Measurements from ENCODE around the gene NOXA1. TPM values are rescaled to one million over a fixed set of nuclear protein-coding genes. Genes with fewer than 3 reads are reported as not detected.
A peak's percentile ranks its signal among the peaks of the same experiment; 100 is the strongest.

The NOXA1 gene
- total RNA-seq, 1 experiment from 2014 or later: 8.2 TPM

DNA sequence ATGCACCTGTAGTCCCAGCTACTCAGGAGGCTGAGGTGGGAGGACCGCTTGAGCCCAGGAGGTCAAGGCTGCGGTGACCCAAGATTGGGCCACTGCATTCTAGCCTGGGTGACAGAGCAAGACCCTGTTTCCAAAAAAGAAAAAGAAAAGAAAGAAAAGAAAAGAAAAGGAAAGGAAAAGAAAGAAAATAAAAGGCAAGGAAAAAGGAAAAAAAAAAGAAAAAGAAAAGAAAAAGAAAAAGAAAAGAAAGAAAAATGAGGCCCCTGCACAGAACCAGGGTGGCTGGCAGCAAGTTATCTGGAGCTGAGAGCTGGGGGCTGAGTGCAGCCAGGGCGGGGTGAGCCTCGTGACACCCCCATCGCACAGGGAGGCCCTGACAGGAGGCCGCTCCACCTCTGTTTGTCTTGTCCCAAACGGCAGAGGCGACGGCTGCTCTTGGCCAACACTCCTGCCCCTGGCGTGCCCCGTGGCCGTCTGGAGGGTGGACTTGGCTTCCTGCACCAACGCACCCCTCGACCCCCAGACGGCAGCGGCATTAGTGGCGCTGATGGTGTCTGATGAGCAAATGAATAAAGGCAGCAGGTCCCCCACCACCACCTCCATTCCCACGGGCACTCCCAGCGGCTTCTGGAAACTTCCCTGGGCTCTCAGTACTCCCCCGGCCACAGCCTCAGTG is 17.0 kb upstream of the NOXA1 start:
- Mint-ChIP-seq H3K9me3 (ENCODE audit: unreplicated experiment) (no peaks in the 10 kb centered on the region), H3K27me3 (ENCODE audit: insufficient read depth, unreplicated experiment) (no peaks in the 10 kb centered on the region), H3K36me3 (ENCODE audit: insufficient read depth, unreplicated experiment) (peaks cover 18% of the 10 kb centered on the region), H3K27ac (ENCODE audit: low read depth, unreplicated experiment) (no peak overlapping the region), H3K4me1 (ENCODE audit: insufficient read depth, unreplicated experiment) (no peaks in the 10 kb centered on the region), H3K4me3 (ENCODE audit: unreplicated experiment) (peak overlapping the region; percentile 31)
- TF ChIP-seq, protein P1, sequence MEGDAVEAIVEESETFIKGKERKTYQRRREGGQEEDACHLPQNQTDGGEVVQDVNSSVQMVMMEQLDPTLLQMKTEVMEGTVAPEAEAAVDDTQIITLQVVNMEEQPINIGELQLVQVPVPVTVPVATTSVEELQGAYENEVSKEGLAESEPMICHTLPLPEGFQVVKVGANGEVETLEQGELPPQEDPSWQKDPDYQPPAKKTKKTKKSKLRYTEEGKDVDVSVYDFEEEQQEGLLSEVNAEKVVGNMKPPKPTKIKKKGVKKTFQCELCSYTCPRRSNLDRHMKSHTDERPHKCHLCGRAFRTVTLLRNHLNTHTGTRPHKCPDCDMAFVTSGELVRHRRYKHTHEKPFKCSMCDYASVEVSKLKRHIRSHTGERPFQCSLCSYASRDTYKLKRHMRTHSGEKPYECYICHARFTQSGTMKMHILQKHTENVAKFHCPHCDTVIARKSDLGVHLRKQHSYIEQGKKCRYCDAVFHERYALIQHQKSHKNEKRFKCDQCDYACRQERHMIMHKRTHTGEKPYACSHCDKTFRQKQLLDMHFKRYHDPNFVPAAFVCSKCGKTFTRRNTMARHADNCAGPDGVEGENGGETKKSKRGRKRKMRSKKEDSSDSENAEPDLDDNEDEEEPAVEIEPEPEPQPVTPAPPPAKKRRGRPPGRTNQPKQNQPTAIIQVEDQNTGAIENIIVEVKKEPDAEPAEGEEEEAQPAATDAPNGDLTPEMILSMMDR (IDR thresholded peaks at IDR 0.05; ENCODE audit: unreplicated experiment): no peak
- ChIA-PET POLR2A (no interaction called here), CTCF (interaction anchor here (1.1 kb wide), 1 partner anchor 18 kb away, joined by 4 read pairs; no protein-coding TSS in a partner anchor)
- BruUV-seq (replicated peaks): no TSS peak
- DNase-seq (ENCODE audit: unreplicated experiment): no peak
- intact Hi-C loops (cut with micrococcal nuclease): no loop called here

DNA sequence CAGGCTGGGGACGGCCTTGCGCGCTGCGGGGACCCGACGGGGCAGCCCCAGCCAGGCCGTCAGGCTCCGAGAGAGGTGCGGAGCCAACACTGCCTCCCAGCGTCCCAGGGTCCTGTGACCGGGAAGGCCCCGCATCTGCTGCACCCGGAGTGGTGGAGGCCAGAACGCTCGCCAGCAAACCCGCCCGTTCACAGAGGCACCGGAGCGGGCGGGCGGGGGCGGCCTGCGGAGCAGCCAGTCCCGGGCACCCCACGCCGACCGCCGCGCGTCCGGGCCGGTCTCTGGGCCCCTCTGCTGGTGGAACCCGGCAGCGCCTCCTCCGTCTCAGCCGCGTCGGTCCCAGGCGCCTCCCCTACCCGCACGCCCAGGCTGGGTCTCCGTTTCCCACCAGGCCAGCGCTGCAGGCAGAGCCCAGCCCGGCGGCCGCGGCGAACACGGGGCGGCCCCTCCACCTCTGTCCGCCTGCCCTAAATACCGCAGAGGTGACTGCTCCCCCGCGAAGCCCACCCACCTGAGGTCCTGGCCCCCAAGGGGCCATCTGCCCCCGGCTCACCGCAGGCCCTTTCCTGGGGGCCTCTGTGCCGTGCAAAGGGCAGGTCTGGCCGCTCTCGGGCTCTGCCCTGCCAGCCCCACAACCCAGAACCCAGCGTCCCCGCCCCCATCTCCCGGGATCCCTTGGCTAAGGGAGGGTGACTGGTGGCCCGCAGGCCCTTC is 16.2 kb upstream of the NOXA1 start:
- Mint-ChIP-seq H3K4me3 (ENCODE audit: unreplicated experiment) (no peak overlapping the region), H3K27me3 (ENCODE audit: insufficient read depth, unreplicated experiment) (no peaks in the 10 kb centered on the region), H3K27ac (ENCODE audit: low read depth, unreplicated experiment) (no peak overlapping the region), H3K9me3 (ENCODE audit: unreplicated experiment) (no peaks in the 10 kb centered on the region), H3K36me3 (ENCODE audit: insufficient read depth, unreplicated experiment) (peaks cover 18% of the 10 kb centered on the region), H3K4me1 (ENCODE audit: insufficient read depth, unreplicated experiment) (no peaks in the 10 kb centered on the region)
- TF ChIP-seq, protein P1 (IDR thresholded peaks at IDR 0.05; ENCODE audit: unreplicated experiment): peak; percentile 69
- BruUV-seq (replicated peaks): no TSS peak
- intact Hi-C loops (cut with micrococcal nuclease): no loop called here
- ChIA-PET POLR2A (no interaction called here), CTCF (no interaction called here)
- peak; percentile 53 for DNase-seq (ENCODE audit: unreplicated experiment)

- H3K27me3 Mint-ChIP-seq (ENCODE audit: insufficient read depth, unreplicated experiment): no peaks in the 10 kb centered on the region
- H3K36me3 Mint-ChIP-seq (ENCODE audit: insufficient read depth, unreplicated experiment): peaks cover 14% of the 10 kb centered on the region
- ChIA-PET CTCF (no interaction called here), POLR2A (interaction anchor here (0.7 kb wide), 1 partner anchor 143 kb away, joined by 3 read pairs; the partner anchor contains the start of gene PNPLA7)
- intact Hi-C loops (cut with micrococcal nuclease): no loop called here
- H3K27ac Mint-ChIP-seq (ENCODE audit: low read depth, unreplicated experiment): no peak overlapping the region
- TF ChIP-seq, protein P1 (IDR thresholded peaks at IDR 0.05; ENCODE audit: unreplicated experiment): no peak
- no peak for DNase-seq (ENCODE audit: unreplicated experiment)
- H3K9me3 Mint-ChIP-seq (ENCODE audit: unreplicated experiment): no peaks in the 10 kb centered on the region
- no TSS peak for BruUV-seq (replicated peaks)
- H3K4me3 Mint-ChIP-seq (ENCODE audit: unreplicated experiment): peak overlapping the region; percentile 25
- H3K4me1 Mint-ChIP-seq (ENCODE audit: insufficient read depth, unreplicated experiment): peaks cover 2% of the 10 kb centered on the region
Measured at GRCh38 chr9:137407590-137408300, 15.4 kb upstream of the NOXA1 start.

Measured in MCF 10A (cell line).